ENCODE data around the gene KCNC1. TPM values are rescaled to one million over a fixed set of nuclear protein-coding genes. Genes with fewer than 3 reads are reported as not detected.

KCNC1 gene
- total RNA-seq, 4 donors from 2014 or later, result 0.14 TPM; not detected in 3

- Histone ChIP-seq H3K9me3 (no peaks in the 10 kb centered on the region), H3K36me3 (no peaks in the 10 kb centered on the region), H3K27ac (no peak overlapping the region), H3K27me3 (no peaks in the 10 kb centered on the region), H3K4me1 (no peaks in the 10 kb centered on the region), H3K4me3 (no peak overlapping the region)
- no peak for TF ChIP-seq POLR2A (IDR thresholded peaks at IDR 0.05)
- TF ChIP-seq POLR2AphosphoS5 (IDR thresholded peaks at IDR 0.05), result no peak
- no peak for TF ChIP-seq EP300 (IDR thresholded peaks at IDR 0.05; ENCODE audit: low read depth)
- no peak for TF ChIP-seq CTCF (IDR thresholded peaks at IDR 0.05)
- in situ Hi-C loops (cut with MboI; ENCODE audit: low pct_ligation_motif_present in 1 of 4, low pct_unique_long_range_greater_than_20kb in 1 of 4, low sequenced_read_pairs in 3 of 4) (no loop called here), intact Hi-C loops (cut with DNase I; ENCODE audit: low total_unique reads) (no loop called here)
- WGBS, 2 donors (ENCODE audit: low coverage in 1 of 2), result 86 to 92% methylated on average over 1 to 4 of the region's 4 CpGs
- no peak for DNase-seq
Observed at GRCh38 chr11:17783878-17784277, 49.3 kb downstream of the KCNC1 start.

- no peak overlapping the region for H3K27ac ChIP-seq
- no peaks in the 10 kb centered on the region for H3K36me3 ChIP-seq
- DNase-seq, result no peak
- TF ChIP-seq CTCF (IDR thresholded peaks at IDR 0.05), result no peak
- no peak for TF ChIP-seq EP300 (IDR thresholded peaks at IDR 0.05; ENCODE audit: low read depth)
- no peak for TF ChIP-seq POLR2AphosphoS5 (IDR thresholded peaks at IDR 0.05)
- no peak for TF ChIP-seq POLR2A (IDR thresholded peaks at IDR 0.05)
- intact Hi-C loops (cut with DNase I; ENCODE audit: low total_unique reads) (loop anchor here (5.0 kb wide), 1 partner anchor 185 kb away; no protein-coding TSS in a partner anchor), in situ Hi-C loops (cut with MboI; ENCODE audit: low pct_ligation_motif_present in 1 of 4, low pct_unique_long_range_greater_than_20kb in 1 of 4, low sequenced_read_pairs in 3 of 4) (no loop called here)
- H3K27me3 ChIP-seq, result no peaks in the 10 kb centered on the region
- WGBS, 2 donors (ENCODE audit: low coverage in 1 of 2), result 94 to 100% methylated on average over 1 to 14 of the region's 14 CpGs
- no peak overlapping the region for H3K4me3 ChIP-seq
- H3K9me3 ChIP-seq, result no peaks in the 10 kb centered on the region
- H3K4me1 ChIP-seq, result no peaks in the 10 kb centered on the region
Observed at GRCh38 chr11:17786824-17787525, 52.4 kb downstream of the KCNC1 start.

GRCh38 chr11:17788084-17788483 is 53.5 kb downstream of the KCNC1 start:
- intact Hi-C loops (cut with DNase I; ENCODE audit: low total_unique reads) (loop anchor here (5.0 kb wide), 1 partner anchor 186 kb away; no protein-coding TSS in a partner anchor), in situ Hi-C loops (cut with MboI; ENCODE audit: low pct_ligation_motif_present in 1 of 4, low pct_unique_long_range_greater_than_20kb in 1 of 4, low sequenced_read_pairs in 3 of 4) (no loop called here)
- TF ChIP-seq POLR2AphosphoS5 (IDR thresholded peaks at IDR 0.05) (no peak), EP300 (IDR thresholded peaks at IDR 0.05; ENCODE audit: low read depth) (no peak), POLR2A (IDR thresholded peaks at IDR 0.05) (no peak), CTCF (IDR thresholded peaks at IDR 0.05) (no peak)
- H3K4me3 ChIP-seq, result no peak overlapping the region
- H3K36me3 ChIP-seq, result no peaks in the 10 kb centered on the region
- no peak for DNase-seq
- H3K4me1 ChIP-seq, result no peaks in the 10 kb centered on the region
- no peak overlapping the region for H3K27ac ChIP-seq
- 86 to 90% methylated on average over 2 to 5 of the region's 5 CpGs for WGBS, 2 donors (ENCODE audit: low coverage in 1 of 2)
- no peaks in the 10 kb centered on the region for H3K27me3 ChIP-seq
- H3K9me3 ChIP-seq, result no peaks in the 10 kb centered on the region

GRCh38 chr11:17790453-17790852 is 55.9 kb downstream of the KCNC1 start:
- intact Hi-C loops (cut with DNase I; ENCODE audit: low total_unique reads) (no loop called here), in situ Hi-C loops (cut with MboI; ENCODE audit: low pct_ligation_motif_present in 1 of 4, low pct_unique_long_range_greater_than_20kb in 1 of 4, low sequenced_read_pairs in 3 of 4) (no loop called here)
- Histone ChIP-seq H3K4me3 (no peak overlapping the region), H3K36me3 (no peaks in the 10 kb centered on the region), H3K4me1 (no peaks in the 10 kb centered on the region), H3K9me3 (no peaks in the 10 kb centered on the region), H3K27me3 (no peaks in the 10 kb centered on the region), H3K27ac (no peak overlapping the region)
- no peak for TF ChIP-seq EP300 (IDR thresholded peaks at IDR 0.05; ENCODE audit: low read depth)
- TF ChIP-seq POLR2A (IDR thresholded peaks at IDR 0.05), result no peak
- no peak for TF ChIP-seq CTCF (IDR thresholded peaks at IDR 0.05)
- no peak for TF ChIP-seq POLR2AphosphoS5 (IDR thresholded peaks at IDR 0.05)
- 86 to 100% methylated on average over 1 of the region's 1 CpG for WGBS, 2 donors (ENCODE audit: low coverage in 1 of 2)
- DNase-seq, result no peak
